ENCODE results near the gene VGF.

GRCh38 chr7:101120315-101120714 is 45.1 kb downstream of the VGF start:
- TF ChIP-seq, protein P1, sequence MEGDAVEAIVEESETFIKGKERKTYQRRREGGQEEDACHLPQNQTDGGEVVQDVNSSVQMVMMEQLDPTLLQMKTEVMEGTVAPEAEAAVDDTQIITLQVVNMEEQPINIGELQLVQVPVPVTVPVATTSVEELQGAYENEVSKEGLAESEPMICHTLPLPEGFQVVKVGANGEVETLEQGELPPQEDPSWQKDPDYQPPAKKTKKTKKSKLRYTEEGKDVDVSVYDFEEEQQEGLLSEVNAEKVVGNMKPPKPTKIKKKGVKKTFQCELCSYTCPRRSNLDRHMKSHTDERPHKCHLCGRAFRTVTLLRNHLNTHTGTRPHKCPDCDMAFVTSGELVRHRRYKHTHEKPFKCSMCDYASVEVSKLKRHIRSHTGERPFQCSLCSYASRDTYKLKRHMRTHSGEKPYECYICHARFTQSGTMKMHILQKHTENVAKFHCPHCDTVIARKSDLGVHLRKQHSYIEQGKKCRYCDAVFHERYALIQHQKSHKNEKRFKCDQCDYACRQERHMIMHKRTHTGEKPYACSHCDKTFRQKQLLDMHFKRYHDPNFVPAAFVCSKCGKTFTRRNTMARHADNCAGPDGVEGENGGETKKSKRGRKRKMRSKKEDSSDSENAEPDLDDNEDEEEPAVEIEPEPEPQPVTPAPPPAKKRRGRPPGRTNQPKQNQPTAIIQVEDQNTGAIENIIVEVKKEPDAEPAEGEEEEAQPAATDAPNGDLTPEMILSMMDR (optimal IDR thresholded peaks at IDR 0.05 in 1 of 3, IDR thresholded peaks at IDR 0.05 in 1 of 3, conservative IDR thresholded peaks at IDR 0.05 in 1 of 3; ENCODE audit: extremely low read depth in 1 of 3, insufficient read depth in 2 of 3, low read length in 3 of 3): no peak
- TF ChIP-seq EZH2 (IDR thresholded peaks at IDR 0.05; ENCODE audit: low read length): no peak
